ENCODE measurements around the gene ABHD2. TPM values are rescaled to one million over a fixed set of nuclear protein-coding genes. Genes with fewer than 3 reads are reported as not detected.

The ABHD2 gene
- total and polyA plus RNA-seq, 2 donors (not counting 1 experiment from before 2014, with no cell fraction given), result 39.5 to 84.9 TPM

- Histone ChIP-seq H2AFZ (ENCODE audit: low read length) (peak overlapping the region; percentile 38), H3K4me2 (ENCODE audit: extremely low read depth, insufficient read depth, low read length) (peak overlapping the region; percentile 88)
- peak; percentile 50 to 61 for DNase-seq (ENCODE audit: low read depth in 2 of 2)
These were observed 118.7 kb downstream of the ABHD2 start for GRCh38 chr15:89206908-89207331.

GRCh38 chr15:89208256-89208655, 120.0 kb downstream of the ABHD2 start:
- no peak for TF ChIP-seq CTCF (conservative IDR thresholded peaks at IDR 0.05 in 1 of 2, IDR thresholded peaks at IDR 0.05 in 1 of 2; ENCODE audit: low read depth in 1 of 2, low read length in 2 of 2)
- no peak for TF ChIP-seq EZH2 (IDR thresholded peaks at IDR 0.05; ENCODE audit: low read length, missing control alignments)
- Histone ChIP-seq H3K27me3 (ENCODE audit: control insufficient read depth, insufficient read depth, low read length) (no peaks in the 10 kb centered on the region), H3K4me1 (ENCODE audit: control insufficient read depth, extremely low read depth, insufficient read depth, low read length) (no peaks in the 10 kb centered on the region), H2AFZ (ENCODE audit: low read length) (no peak overlapping the region), H3K9ac (ENCODE audit: insufficient read depth, low read length) (no peak overlapping the region), H3K9me3 (ENCODE audit: control insufficient read depth, insufficient read depth, low read depth, low read length) (no peaks in the 10 kb centered on the region), H4K20me1 (ENCODE audit: control insufficient read depth, extremely low read depth, insufficient read depth, low read length) (no peaks in the 10 kb centered on the region), H3K4me2 (ENCODE audit: extremely low read depth, insufficient read depth, low read length) (no peak overlapping the region), H3K79me2 (ENCODE audit: control insufficient read depth, insufficient read depth, low read length) (no peaks in the 10 kb centered on the region), H3K4me3 (replicated peaks in 1 of 4; ENCODE audit: control extremely low read depth in 1 of 4, insufficient read depth in 1 of 4, low read depth in 3 of 4, low read length in 4 of 4) (no peak overlapping the region), H3K36me3 (ENCODE audit: control insufficient read depth, insufficient read depth, low read length) (no peaks in the 10 kb centered on the region), H3K27ac (ENCODE audit: insufficient read depth, low read length) (no peak overlapping the region)
- DNase-seq (ENCODE audit: low read depth in 2 of 2), result no peak

More at GRCh38 chr15:89206908-89207331, 118.7 kb downstream of the ABHD2 start:
- no peaks in the 10 kb centered on the region for H3K4me1 ChIP-seq (ENCODE audit: control insufficient read depth, extremely low read depth, insufficient read depth, low read length)
- no peaks in the 10 kb centered on the region for H3K9me3 ChIP-seq (ENCODE audit: control insufficient read depth, insufficient read depth, low read depth, low read length)
- no peak overlapping the region for H3K27ac ChIP-seq (ENCODE audit: insufficient read depth, low read length)
- H3K36me3 ChIP-seq (ENCODE audit: control insufficient read depth, insufficient read depth, low read length), result no peaks in the 10 kb centered on the region
- H3K27me3 ChIP-seq (ENCODE audit: control insufficient read depth, insufficient read depth, low read length), result no peaks in the 10 kb centered on the region
- H4K20me1 ChIP-seq (ENCODE audit: control insufficient read depth, extremely low read depth, insufficient read depth, low read length), result no peaks in the 10 kb centered on the region
- no peak for TF ChIP-seq EZH2 (IDR thresholded peaks at IDR 0.05; ENCODE audit: low read length, missing control alignments)
- peak; percentile 88 to 99 for TF ChIP-seq CTCF (conservative IDR thresholded peaks at IDR 0.05 in 1 of 2, IDR thresholded peaks at IDR 0.05 in 1 of 2; ENCODE audit: low read depth in 1 of 2, low read length in 2 of 2)
- no peaks in the 10 kb centered on the region for H3K79me2 ChIP-seq (ENCODE audit: control insufficient read depth, insufficient read depth, low read length)
- peak overlapping the region in 2 of 4 experiments; percentile 25 to 29 for H3K4me3 ChIP-seq (replicated peaks in 1 of 4; ENCODE audit: control extremely low read depth in 1 of 4, insufficient read depth in 1 of 4, low read depth in 3 of 4, low read length in 4 of 4)
- no peak overlapping the region for H3K9ac ChIP-seq (ENCODE audit: insufficient read depth, low read length)

- no peaks in the 10 kb centered on the region for H3K9me3 ChIP-seq (ENCODE audit: control insufficient read depth, insufficient read depth, low read depth, low read length)
- no peaks in the 10 kb centered on the region for H3K36me3 ChIP-seq (ENCODE audit: control insufficient read depth, insufficient read depth, low read length)
- no peak for DNase-seq (ENCODE audit: low read depth in 2 of 2)
- no peaks in the 10 kb centered on the region for H3K4me1 ChIP-seq (ENCODE audit: control insufficient read depth, extremely low read depth, insufficient read depth, low read length)
- H3K27ac ChIP-seq (ENCODE audit: insufficient read depth, low read length), result no peak overlapping the region
- no peak overlapping the region for H3K4me2 ChIP-seq (ENCODE audit: extremely low read depth, insufficient read depth, low read length)
- H2AFZ ChIP-seq (ENCODE audit: low read length), result no peak overlapping the region
- TF ChIP-seq EZH2 (IDR thresholded peaks at IDR 0.05; ENCODE audit: low read length, missing control alignments) (no peak), CTCF (conservative IDR thresholded peaks at IDR 0.05 in 1 of 2, IDR thresholded peaks at IDR 0.05 in 1 of 2; ENCODE audit: low read depth in 1 of 2, low read length in 2 of 2) (no peak)
- H3K79me2 ChIP-seq (ENCODE audit: control insufficient read depth, insufficient read depth, low read length), result no peaks in the 10 kb centered on the region
- no peak overlapping the region for H3K9ac ChIP-seq (ENCODE audit: insufficient read depth, low read length)
- no peak overlapping the region for H3K4me3 ChIP-seq (replicated peaks in 1 of 4; ENCODE audit: control extremely low read depth in 1 of 4, insufficient read depth in 1 of 4, low read depth in 3 of 4, low read length in 4 of 4)
- no peaks in the 10 kb centered on the region for H3K27me3 ChIP-seq (ENCODE audit: control insufficient read depth, insufficient read depth, low read length)
- H4K20me1 ChIP-seq (ENCODE audit: control insufficient read depth, extremely low read depth, insufficient read depth, low read length), result no peaks in the 10 kb centered on the region
These were observed 120.8 kb downstream of the ABHD2 start for GRCh38 chr15:89209057-89209456.

All from fibroblast of lung (primary cell).